Panc1 (cell line): ENCODE measurements around the gene OR6C74. TPM values are rescaled to one million over a fixed set of nuclear protein-coding genes. Genes with fewer than 3 reads are reported as not detected.

Source experiments
- ATAC-seq: fragments of 200-7000 bp; cut with Tn5 transposase; 2 replicates; pipeline ENCODE4 v1.9.1; 2020; ENCODE audit warnings: mild to moderate bottlenecking, moderate library complexity
- BruUV-seq: library from RNA; stranded (reverse); fragments of 400-500 nt; replicated peaks from 2 replicates; lab custom pipeline; 2021; lab: Mats Ljungman, UMichigan
- CTCF ChIA-PET: fragments of 300-600 bp; sonication (Branson Sonifier 250); formaldehyde crosslinking; loops from one replicate; lab custom pipeline; 2022; ENCODE audit warnings: antibody characterized with exemption; lab: Charles Lee
- POLR2A ChIA-PET: fragments of 300-600 bp; sonication (Branson Sonifier 250); formaldehyde crosslinking; loops from one replicate; lab custom pipeline; 2022; ENCODE audit warnings: antibody characterized with exemption; lab: Charles Lee
- DNase-seq: peaks from one replicate; pipeline ENCODE4 v3.0.0-alpha.2; 2010; ENCODE audit warnings: low read depth, low spot score
- H3K27ac ChIP-seq: 2 replicates; pipeline ENCODE4 v1.5.1; 2011; ENCODE audit warnings: mild to moderate bottlenecking, low read length, inconsistent platforms
- H3K27me3 ChIP-seq: fragments of 200-500 bp; sonication (Bioruptor generic); 2 replicates; pipeline ENCODE4 v1.6.0; 2014; ENCODE audit warnings: low read length, inconsistent platforms; ENCODE audit not compliant: control insufficient read depth, insufficient read depth
- H3K36me3 ChIP-seq: fragments of 200-500 bp; sonication (Bioruptor generic); 2 replicates; pipeline ENCODE4 v1.5.1; 2014; ENCODE audit warnings: inconsistent platforms, mild to moderate bottlenecking, low read length, moderate library complexity; ENCODE audit not compliant: control insufficient read depth, insufficient read depth
- H3K4me1 ChIP-seq: 2 replicates; pipeline ENCODE4 v1.5.1; 2011; ENCODE audit warnings: inconsistent platforms, mild to moderate bottlenecking, low read length, moderate library complexity; ENCODE audit not compliant: control insufficient read depth, insufficient read depth
- H3K4me3 ChIP-seq, 2 experiments: 2 replicates each; pipeline ENCODE4 v1.5.1; 2011 to 2012; ENCODE audit warnings: low read depth in 2 of 2, low read length in 2 of 2, mild to moderate bottlenecking in 2 of 2, inconsistent platforms in 1 of 2, moderate library complexity in 1 of 2
- H3K9me3 ChIP-seq: fragments of 200-500 bp; sonication (Bioruptor generic); 2 replicates; pipeline ENCODE4 v1.5.1; 2014; ENCODE audit warnings: low read depth, mild to moderate bottlenecking, inconsistent platforms, low read length, moderate library complexity; ENCODE audit not compliant: control insufficient read depth, insufficient read depth
- CTCF ChIP-seq: fragments of 450-650 bp; IDR thresholded peaks from 2 replicates; pipeline ENCODE4 v1.5.1; 2017; ENCODE audit warnings: mild to moderate bottlenecking
- POLR2AphosphoS5 ChIP-seq: IDR thresholded peaks from 2 replicates; pipeline ENCODE4 v1.6.1; 2012; ENCODE audit warnings: mild to moderate bottlenecking, low read depth, low read length, moderate library complexity
- SIN3A ChIP-seq: IDR thresholded peaks from 2 replicates; pipeline ENCODE4 v1.6.1; 2012; ENCODE audit warnings: low read depth, mild to moderate bottlenecking, low read length, moderate library complexity, borderline replicate concordance; ENCODE audit not compliant: insufficient read depth
- TCF7L2 ChIP-seq: IDR thresholded peaks from 2 replicates; pipeline ENCODE4 v1.6.1; 2011; ENCODE audit warnings: mild to moderate bottlenecking, low read depth, low read length, inconsistent platforms
- in situ Hi-C: cut with HindIII; loops from 2 replicates; pipeline ENCODE4 v1.10.0; 2016; ENCODE audit warnings: low sequenced_read_pairs, low pct_unique_long_range_greater_than_20kb
- intact Hi-C: fragments of 100-400 bp; cut with micrococcal nuclease; formaldehyde crosslinking; loops from one replicate; pipeline ENCODE4 v1.10.0; 2022; ENCODE audit not compliant: unreplicated experiment
- total RNA-seq: library from RNA; stranded (reverse); gene quantifications from one replicate; pipeline ENCODE4 v1.2.1, GENCODE V29; 2021; ENCODE audit not compliant: unreplicated experiment
- TF ChIP-seq, protein P1 (sequence below), 2 experiments: IDR thresholded peaks; 2 replicates each; pipeline ENCODE4 v1.6.1; 2011 to 2012; ENCODE audit warnings: low read depth in 2 of 2, control low read depth in 1 of 2, low read length in 1 of 2, mild to moderate bottlenecking in 1 of 2, moderate library complexity in 1 of 2; ENCODE audit not compliant: insufficient read depth in 1 of 2

The OR6C74 gene
- total RNA-seq, 1 experiment from 2014 or later, result not detected

DNA sequence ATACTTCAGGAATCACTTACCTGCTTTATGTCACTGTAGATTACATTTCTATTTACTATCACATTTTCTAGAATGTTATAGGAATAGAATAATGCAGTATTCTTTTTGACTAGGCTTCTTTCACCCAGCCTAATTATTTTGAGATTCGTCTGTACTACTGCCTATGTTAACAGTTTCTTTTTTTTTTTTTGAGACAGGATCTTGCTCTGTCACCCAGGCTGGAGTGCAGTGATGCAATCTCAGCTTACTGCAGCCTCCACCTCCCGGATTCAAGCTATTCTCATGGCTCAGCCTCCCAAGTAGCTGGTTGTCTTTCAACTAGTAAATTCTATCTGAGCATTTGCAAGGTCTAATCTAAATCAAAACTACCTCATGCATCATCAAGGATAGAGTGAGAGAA lies 45.6 kb downstream of the OR6C74 start:
- ATAC-seq (no peak), DNase-seq (no peak)
- Histone ChIP-seq H3K9me3 (no peaks in the 10 kb centered on the region), H3K27me3 (no peaks in the 10 kb centered on the region), H3K4me1 (no peaks in the 10 kb centered on the region), H3K27ac (no peak overlapping the region), H3K36me3 (no peaks in the 10 kb centered on the region), H3K4me3 (no peak overlapping the region)
- ChIA-PET POLR2A (no interaction called here), CTCF (no interaction called here)
- no peak for TF ChIP-seq POLR2AphosphoS5
- no peak for TF ChIP-seq TCF7L2
- no peak for TF ChIP-seq SIN3A
- TF ChIP-seq, protein P1, sequence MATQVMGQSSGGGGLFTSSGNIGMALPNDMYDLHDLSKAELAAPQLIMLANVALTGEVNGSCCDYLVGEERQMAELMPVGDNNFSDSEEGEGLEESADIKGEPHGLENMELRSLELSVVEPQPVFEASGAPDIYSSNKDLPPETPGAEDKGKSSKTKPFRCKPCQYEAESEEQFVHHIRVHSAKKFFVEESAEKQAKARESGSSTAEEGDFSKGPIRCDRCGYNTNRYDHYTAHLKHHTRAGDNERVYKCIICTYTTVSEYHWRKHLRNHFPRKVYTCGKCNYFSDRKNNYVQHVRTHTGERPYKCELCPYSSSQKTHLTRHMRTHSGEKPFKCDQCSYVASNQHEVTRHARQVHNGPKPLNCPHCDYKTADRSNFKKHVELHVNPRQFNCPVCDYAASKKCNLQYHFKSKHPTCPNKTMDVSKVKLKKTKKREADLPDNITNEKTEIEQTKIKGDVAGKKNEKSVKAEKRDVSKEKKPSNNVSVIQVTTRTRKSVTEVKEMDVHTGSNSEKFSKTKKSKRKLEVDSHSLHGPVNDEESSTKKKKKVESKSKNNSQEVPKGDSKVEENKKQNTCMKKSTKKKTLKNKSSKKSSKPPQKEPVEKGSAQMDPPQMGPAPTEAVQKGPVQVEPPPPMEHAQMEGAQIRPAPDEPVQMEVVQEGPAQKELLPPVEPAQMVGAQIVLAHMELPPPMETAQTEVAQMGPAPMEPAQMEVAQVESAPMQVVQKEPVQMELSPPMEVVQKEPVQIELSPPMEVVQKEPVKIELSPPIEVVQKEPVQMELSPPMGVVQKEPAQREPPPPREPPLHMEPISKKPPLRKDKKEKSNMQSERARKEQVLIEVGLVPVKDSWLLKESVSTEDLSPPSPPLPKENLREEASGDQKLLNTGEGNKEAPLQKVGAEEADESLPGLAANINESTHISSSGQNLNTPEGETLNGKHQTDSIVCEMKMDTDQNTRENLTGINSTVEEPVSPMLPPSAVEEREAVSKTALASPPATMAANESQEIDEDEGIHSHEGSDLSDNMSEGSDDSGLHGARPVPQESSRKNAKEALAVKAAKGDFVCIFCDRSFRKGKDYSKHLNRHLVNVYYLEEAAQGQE (IDR thresholded peaks at IDR 0.05; ENCODE audit: insufficient read depth in 1 of 2, low read depth in 2 of 2, low read length in 1 of 2), result no peak
- no peak for TF ChIP-seq CTCF
- BruUV-seq, result no TSS peak
- in situ Hi-C loops (no loop called here), intact Hi-C loops (no loop called here)

Other genes with a start within 250 kb of the OR6C74 start
- gene NEUROD4, start 224.6 kb upstream of the OR6C74 start, total RNA-seq, result not detected
- not detected for gene OR9K2, start 118.2 kb upstream of the OR6C74 start, total RNA-seq
- not detected for gene OR10A7, start 23.6 kb upstream of the OR6C74 start, total RNA-seq
- not detected for gene OR6C6, start 52.0 kb downstream of the OR6C74 start, total RNA-seq
- gene OR6C1, start 69.7 kb downstream of the OR6C74 start, total RNA-seq, result not detected
- gene OR6C3, start 86.1 kb downstream of the OR6C74 start, total RNA-seq, result not detected
- not detected for gene OR6C75, start 118.4 kb downstream of the OR6C74 start, total RNA-seq
- gene OR6C65, start 155.9 kb downstream of the OR6C74 start, total RNA-seq, result not detected
- gene OR6C76, start 181.6 kb downstream of the OR6C74 start, total RNA-seq, result not detected
- gene OR6C2, start 199.5 kb downstream of the OR6C74 start, total RNA-seq, result not detected
- gene OR6C70, start 225.5 kb downstream of the OR6C74 start, total RNA-seq, result not detected
- not detected for gene OR6C68, start 247.8 kb downstream of the OR6C74 start, total RNA-seq